H9 (cell line): Measurements from ENCODE around the gene SH3RF3. TPM values are rescaled to one million over a fixed set of nuclear protein-coding genes. Genes with fewer than 3 reads are reported as not detected.

ENCODE experiments used
- DNase-seq: peaks from one replicate; pipeline ENCODE4 v3.0.0-alpha.2; 2017
- H2AFZ ChIP-seq: one replicate; pipeline ENCODE4 v1.6.1; 2013; ENCODE audit warnings: mild to moderate bottlenecking, low read length, control low read depth, moderate library complexity
- H2AK5ac ChIP-seq: 2 replicates; pipeline ENCODE4 v1.6.1; 2013; ENCODE audit warnings: low read length, control low read depth, mixed read lengths; ENCODE audit not compliant: insufficient read length
- H2BK120ac ChIP-seq: one replicate; pipeline ENCODE4 v1.6.1; 2013; ENCODE audit warnings: low read depth, mild to moderate bottlenecking, low read length, control low read depth, inconsistent platforms; ENCODE audit not compliant: poor library complexity, severe bottlenecking
- H2BK12ac ChIP-seq: 2 replicates; pipeline ENCODE4 v1.6.1; 2013; ENCODE audit warnings: low read length, control low read depth, mixed read lengths, low read depth; ENCODE audit not compliant: insufficient read length
- H2BK15ac ChIP-seq: 2 replicates; pipeline ENCODE4 v1.6.1; 2013; ENCODE audit warnings: low read depth, low read length, control low read depth
- H2BK20ac ChIP-seq: one replicate; pipeline ENCODE4 v1.6.1; 2013; ENCODE audit warnings: low read depth, mild to moderate bottlenecking, low read length, control low read depth, inconsistent platforms; ENCODE audit not compliant: poor library complexity, severe bottlenecking
- H2BK5ac ChIP-seq: 2 replicates; pipeline ENCODE4 v1.6.1; 2013; ENCODE audit warnings: low read length, control low read depth, mixed read lengths; ENCODE audit not compliant: insufficient read length
- H3K14ac ChIP-seq: 2 replicates; pipeline ENCODE4 v1.6.1; 2013; ENCODE audit warnings: low read length, control low read depth; ENCODE audit not compliant: insufficient read depth
- H3K18ac ChIP-seq: 2 replicates; pipeline ENCODE4 v1.6.1; 2013; ENCODE audit warnings: low read depth, mild to moderate bottlenecking, mixed read lengths, low read length, control low read depth; ENCODE audit not compliant: insufficient read length
- H3K23ac ChIP-seq: 2 replicates; pipeline ENCODE4 v1.6.1; 2013; ENCODE audit warnings: low read length, control low read depth, mixed read lengths, low read depth; ENCODE audit not compliant: insufficient read length
- H3K23me2 ChIP-seq: 2 replicates; pipeline ENCODE4 v1.6.1; 2013; ENCODE audit warnings: low read depth, mild to moderate bottlenecking, mixed read lengths, low read length, control low read depth; ENCODE audit not compliant: insufficient read length, poor library complexity, severe bottlenecking
- H3K27ac ChIP-seq: 2 replicates; pipeline ENCODE4 v1.5.1; 2013; ENCODE audit warnings: low read length, control low read depth, mixed read lengths, low read depth; ENCODE audit not compliant: insufficient read length
- H3K27me3 ChIP-seq: 2 replicates; pipeline ENCODE4 v1.6.1; 2013; ENCODE audit warnings: low read length, control low read depth, inconsistent platforms; ENCODE audit not compliant: insufficient read depth
- H3K4ac ChIP-seq: 2 replicates; pipeline ENCODE4 v1.6.1; 2013; ENCODE audit warnings: low read depth, mild to moderate bottlenecking, control low read depth, inconsistent platforms, low read length, moderate library complexity
- H3K4me1 ChIP-seq: 2 replicates; pipeline ENCODE4 v1.6.1; 2013; ENCODE audit warnings: low read length, control low read depth, inconsistent platforms; ENCODE audit not compliant: insufficient read depth
- H3K4me2 ChIP-seq: 2 replicates; pipeline ENCODE4 v1.6.1; 2013; ENCODE audit warnings: low read length, control low read depth, mixed read lengths; ENCODE audit not compliant: insufficient read length, insufficient read depth
- H3K56ac ChIP-seq: 2 replicates; pipeline ENCODE4 v1.6.1; 2013; ENCODE audit warnings: low read depth, mild to moderate bottlenecking, mixed read lengths, low read length, control low read depth; ENCODE audit not compliant: insufficient read length
- H3K79me1 ChIP-seq: 2 replicates; pipeline ENCODE4 v1.6.1; 2013; ENCODE audit warnings: low read depth, mild to moderate bottlenecking, moderate library complexity, low read length, control low read depth, inconsistent platforms; ENCODE audit not compliant: insufficient read depth, poor library complexity, severe bottlenecking
- H3K79me2 ChIP-seq: 2 replicates; pipeline ENCODE4 v1.6.1; 2013; ENCODE audit warnings: low read length, control low read depth, inconsistent platforms; ENCODE audit not compliant: insufficient read depth
- H3K9ac ChIP-seq: 2 replicates; pipeline ENCODE4 v1.6.1; 2013; ENCODE audit warnings: low read length, control low read depth, mixed read lengths; ENCODE audit not compliant: insufficient read length; ENCODE audit errors: extremely low read depth
- H3K9me3 ChIP-seq: one replicate; pipeline ENCODE4 v1.6.1; 2013; ENCODE audit warnings: low read depth, low read length, inconsistent platforms; ENCODE audit not compliant: control insufficient read depth
- H3T11ph ChIP-seq: one replicate; pipeline ENCODE4 v1.6.1; 2013; ENCODE audit warnings: mild to moderate bottlenecking, low read length, control low read depth, inconsistent platforms
- H4K20me1 ChIP-seq: one replicate; pipeline ENCODE4 v1.6.1; 2013; ENCODE audit not compliant: control insufficient read depth, insufficient read length, insufficient read depth
- H4K5ac ChIP-seq: 2 replicates; pipeline ENCODE4 v1.6.1; 2013; ENCODE audit warnings: low read depth, mild to moderate bottlenecking, mixed read lengths, low read length, control low read depth; ENCODE audit not compliant: insufficient read length
- H4K8ac ChIP-seq: replicated peaks from 2 replicates; pipeline ENCODE4 v1.6.1; 2013; ENCODE audit warnings: low read length, control low read depth, mixed read lengths, low read depth; ENCODE audit not compliant: insufficient read length
- H4K91ac ChIP-seq: 2 replicates; pipeline ENCODE4 v1.6.1; 2013; ENCODE audit warnings: low read depth, mild to moderate bottlenecking, moderate library complexity, mixed read lengths, low read length, control low read depth; ENCODE audit not compliant: insufficient read length
- H3K27ac Mint-ChIP-seq, 3 experiments: 2 replicates in 2 of 3; 3 replicates in 1 of 3; pipeline ENCODE4 v1.8.0; 2020 to 2021; ENCODE audit warnings: mixed read lengths in 3 of 3, mild to moderate bottlenecking in 1 of 3, moderate library complexity in 1 of 3
- H3K27me3 Mint-ChIP-seq: 2 replicates; pipeline ENCODE4 v1.8.0; 2021; ENCODE audit warnings: low read depth, mild to moderate bottlenecking, moderate library complexity, mixed read lengths
- H3K36me3 Mint-ChIP-seq, 3 experiments: 2 replicates in 2 of 3; 3 replicates in 1 of 3; pipeline ENCODE4 v1.8.0; 2020 to 2021; ENCODE audit warnings: low read depth in 3 of 3, mixed read lengths in 3 of 3; ENCODE audit not compliant: insufficient read depth in 1 of 3
- H3K4me1 Mint-ChIP-seq, 2 experiments: 2 replicates each; pipeline ENCODE4 v1.8.0; 2020; ENCODE audit warnings: mixed read lengths in 2 of 2
- H3K4me3 Mint-ChIP-seq, 2 experiments: 2 replicates in 1 of 2; 3 replicates in 1 of 2; pipeline ENCODE4 v1.8.0; 2020 to 2021; ENCODE audit warnings: mild to moderate bottlenecking in 2 of 2, mixed read lengths in 2 of 2, moderate library complexity in 1 of 2
- H3K9me3 Mint-ChIP-seq, 2 experiments: 2 replicates in 1 of 2; 3 replicates in 1 of 2; pipeline ENCODE4 v1.8.0; 2020; ENCODE audit warnings: mild to moderate bottlenecking in 2 of 2, mixed read lengths in 2 of 2, moderate library complexity in 1 of 2
- WGBS: extraction: QIAGEN DNeasy Blood & Tissue Kit; methylation state at CpG from one replicate; pipeline ENCODE4 v1.1.7; 2013; ENCODE audit warnings: missing lambda C conversion rate, low lambda C conversion rate, mixed read lengths; ENCODE audit not compliant: insufficient read length; ENCODE audit errors: extremely low coverage; 5-methylcytosine and 5-hydroxymethylcytosine counted together
- total RNA-seq: library from RNA; stranded (reverse); gene quantifications from 2 replicates; pipeline ENCODE4 v1.2.1, GENCODE V29; 2021
- TF ChIP-seq, protein P1 (sequence below): fragments of 200-600 bp; sonication (generic); conservative IDR thresholded peaks from 3 replicates; pipeline ENCODE4 v1.8.0; 2021; ENCODE audit warnings: antibody characterized with exemption, mild to moderate bottlenecking

Gene SH3RF3
- total RNA-seq, 1 experiment from 2014 or later = 0.46 TPM

DNA sequence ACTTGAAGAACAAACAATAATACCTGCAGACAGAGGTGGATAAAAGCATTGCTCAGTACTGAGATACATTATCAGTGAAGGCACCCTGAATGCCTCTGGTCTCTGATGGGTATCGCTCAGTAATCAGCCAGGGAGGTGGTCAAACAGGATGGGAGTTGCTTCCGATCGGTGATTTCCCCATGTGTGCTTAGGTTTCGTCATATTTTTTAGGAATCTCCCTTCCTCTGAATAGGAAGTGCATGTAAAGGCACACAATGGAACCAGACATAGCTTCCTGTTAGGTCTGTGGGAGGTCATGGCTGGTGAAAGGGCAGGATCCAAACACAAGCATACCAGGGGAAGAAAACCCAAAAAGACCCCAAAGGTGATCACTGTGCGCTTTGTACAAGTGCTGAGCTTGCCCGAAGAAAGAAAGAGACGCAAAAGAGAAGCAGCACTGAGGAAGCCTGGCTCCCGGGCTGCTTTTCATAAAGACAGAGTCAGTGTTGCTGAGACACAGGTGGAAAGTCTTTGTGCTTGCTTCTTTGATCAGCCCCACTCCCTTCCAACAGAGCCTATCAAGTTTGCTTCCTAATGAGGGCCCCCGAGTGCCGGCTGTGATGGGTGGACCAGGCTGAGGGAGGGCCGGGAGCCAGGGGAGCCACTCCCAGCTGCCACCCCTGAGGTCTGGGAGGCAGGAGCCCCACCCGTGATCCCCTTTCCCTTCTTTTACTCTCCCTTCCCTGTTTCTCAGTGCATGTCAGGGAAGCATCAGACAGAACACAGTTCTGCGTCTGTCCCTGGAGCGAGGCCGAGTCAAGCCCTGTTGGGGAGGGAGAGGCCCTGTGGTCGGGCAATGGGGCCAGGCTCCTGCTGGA, 138.2 kb downstream of the SH3RF3 start:
- H2BK120ac ChIP-seq = no peak overlapping the region
- H2BK12ac ChIP-seq = no peak overlapping the region
- peak overlapping the region; percentile 49 to 54 (median 52); a peak in 3 of 7 replicates for H3K27ac Mint-ChIP-seq
- H3K18ac ChIP-seq = no peak overlapping the region
- H3T11ph ChIP-seq = no peak overlapping the region
- WGBS = no CpG with 5 or more reads among the region's 16 CpGs
- H3K27me3 ChIP-seq = no peaks in the 10 kb centered on the region
- no peak overlapping the region for H2AFZ ChIP-seq
- no peaks in the 10 kb centered on the region; the same call in 1 of the 2 replicates for H3K4me1 ChIP-seq
- H3K9me3 ChIP-seq = no peaks in the 10 kb centered on the region
- H3K9me3 Mint-ChIP-seq = no peaks in the 10 kb centered on the region; a peak in 1 of 5 replicates
- H3K4me1 Mint-ChIP-seq = peaks cover 18 to 23% of the 10 kb centered on the region in 2 experiments
- H3K79me1 ChIP-seq = no peaks in the 10 kb centered on the region
- no peak overlapping the region for H3K9ac ChIP-seq
- no peak overlapping the region for H2BK15ac ChIP-seq
- TF ChIP-seq, protein P1, sequence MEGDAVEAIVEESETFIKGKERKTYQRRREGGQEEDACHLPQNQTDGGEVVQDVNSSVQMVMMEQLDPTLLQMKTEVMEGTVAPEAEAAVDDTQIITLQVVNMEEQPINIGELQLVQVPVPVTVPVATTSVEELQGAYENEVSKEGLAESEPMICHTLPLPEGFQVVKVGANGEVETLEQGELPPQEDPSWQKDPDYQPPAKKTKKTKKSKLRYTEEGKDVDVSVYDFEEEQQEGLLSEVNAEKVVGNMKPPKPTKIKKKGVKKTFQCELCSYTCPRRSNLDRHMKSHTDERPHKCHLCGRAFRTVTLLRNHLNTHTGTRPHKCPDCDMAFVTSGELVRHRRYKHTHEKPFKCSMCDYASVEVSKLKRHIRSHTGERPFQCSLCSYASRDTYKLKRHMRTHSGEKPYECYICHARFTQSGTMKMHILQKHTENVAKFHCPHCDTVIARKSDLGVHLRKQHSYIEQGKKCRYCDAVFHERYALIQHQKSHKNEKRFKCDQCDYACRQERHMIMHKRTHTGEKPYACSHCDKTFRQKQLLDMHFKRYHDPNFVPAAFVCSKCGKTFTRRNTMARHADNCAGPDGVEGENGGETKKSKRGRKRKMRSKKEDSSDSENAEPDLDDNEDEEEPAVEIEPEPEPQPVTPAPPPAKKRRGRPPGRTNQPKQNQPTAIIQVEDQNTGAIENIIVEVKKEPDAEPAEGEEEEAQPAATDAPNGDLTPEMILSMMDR = no peak
- 0 out of 2 replicates have a peak, but pooled peaks cover 1% of the 10 kb centered on the region for H3K27me3 Mint-ChIP-seq
- H2BK20ac ChIP-seq = no peak overlapping the region
- no peak overlapping the region for H3K56ac ChIP-seq
- no peak overlapping the region for H3K23ac ChIP-seq
- H3K27ac ChIP-seq = no peak overlapping the region
- H3K36me3 Mint-ChIP-seq = no peaks in the 10 kb centered on the region
- H3K4me2 ChIP-seq = no peak overlapping the region
- no peak overlapping the region for H3K4ac ChIP-seq
- no peak overlapping the region for H2AK5ac ChIP-seq
- H3K23me2 ChIP-seq = no peaks in the 10 kb centered on the region
- no peak overlapping the region; the same call in 1 of the 2 replicates for H3K14ac ChIP-seq
- H4K5ac ChIP-seq = no peak overlapping the region
- DNase-seq = no peak
- no peak overlapping the region for H4K8ac ChIP-seq
- H3K4me3 Mint-ChIP-seq = no peak overlapping the region
- no peaks in the 10 kb centered on the region for H3K79me2 ChIP-seq
- no peaks in the 10 kb centered on the region for H4K20me1 ChIP-seq
- no peak overlapping the region for H2BK5ac ChIP-seq
- no peak overlapping the region for H4K91ac ChIP-seq
